H9 (cell line): ENCODE data around the gene TBX1. TPM values are rescaled to one million over a fixed set of nuclear protein-coding genes. Genes with fewer than 3 reads are reported as not detected.

Source experiments
- DNase-seq: peaks from one replicate; pipeline ENCODE4 v3.0.0-alpha.2; 2017
- H2AFZ ChIP-seq: one replicate; pipeline ENCODE4 v1.6.1; 2013; ENCODE audit warnings: mild to moderate bottlenecking, low read length, control low read depth, moderate library complexity
- H2AK5ac ChIP-seq: 2 replicates; pipeline ENCODE4 v1.6.1; 2013; ENCODE audit warnings: low read length, control low read depth, mixed read lengths; ENCODE audit not compliant: insufficient read length
- H2BK120ac ChIP-seq: one replicate; pipeline ENCODE4 v1.6.1; 2013; ENCODE audit warnings: low read depth, mild to moderate bottlenecking, low read length, control low read depth, inconsistent platforms; ENCODE audit not compliant: poor library complexity, severe bottlenecking
- H2BK12ac ChIP-seq: 2 replicates; pipeline ENCODE4 v1.6.1; 2013; ENCODE audit warnings: low read length, control low read depth, mixed read lengths, low read depth; ENCODE audit not compliant: insufficient read length
- H2BK15ac ChIP-seq: 2 replicates; pipeline ENCODE4 v1.6.1; 2013; ENCODE audit warnings: low read depth, low read length, control low read depth
- H2BK20ac ChIP-seq: one replicate; pipeline ENCODE4 v1.6.1; 2013; ENCODE audit warnings: low read depth, mild to moderate bottlenecking, low read length, control low read depth, inconsistent platforms; ENCODE audit not compliant: poor library complexity, severe bottlenecking
- H2BK5ac ChIP-seq: 2 replicates; pipeline ENCODE4 v1.6.1; 2013; ENCODE audit warnings: low read length, control low read depth, mixed read lengths; ENCODE audit not compliant: insufficient read length
- H3K14ac ChIP-seq: 2 replicates; pipeline ENCODE4 v1.6.1; 2013; ENCODE audit warnings: low read length, control low read depth; ENCODE audit not compliant: insufficient read depth
- H3K18ac ChIP-seq: 2 replicates; pipeline ENCODE4 v1.6.1; 2013; ENCODE audit warnings: low read depth, mild to moderate bottlenecking, mixed read lengths, low read length, control low read depth; ENCODE audit not compliant: insufficient read length
- H3K23ac ChIP-seq: 2 replicates; pipeline ENCODE4 v1.6.1; 2013; ENCODE audit warnings: low read length, control low read depth, mixed read lengths, low read depth; ENCODE audit not compliant: insufficient read length
- H3K23me2 ChIP-seq: 2 replicates; pipeline ENCODE4 v1.6.1; 2013; ENCODE audit warnings: low read depth, mild to moderate bottlenecking, mixed read lengths, low read length, control low read depth; ENCODE audit not compliant: insufficient read length, poor library complexity, severe bottlenecking
- H3K27ac ChIP-seq: 2 replicates; pipeline ENCODE4 v1.5.1; 2013; ENCODE audit warnings: low read length, control low read depth, mixed read lengths, low read depth; ENCODE audit not compliant: insufficient read length
- H3K27me3 ChIP-seq: 2 replicates; pipeline ENCODE4 v1.6.1; 2013; ENCODE audit warnings: low read length, control low read depth, inconsistent platforms; ENCODE audit not compliant: insufficient read depth
- H3K4ac ChIP-seq: 2 replicates; pipeline ENCODE4 v1.6.1; 2013; ENCODE audit warnings: low read depth, mild to moderate bottlenecking, control low read depth, inconsistent platforms, low read length, moderate library complexity
- H3K4me1 ChIP-seq: 2 replicates; pipeline ENCODE4 v1.6.1; 2013; ENCODE audit warnings: low read length, control low read depth, inconsistent platforms; ENCODE audit not compliant: insufficient read depth
- H3K4me2 ChIP-seq: 2 replicates; pipeline ENCODE4 v1.6.1; 2013; ENCODE audit warnings: low read length, control low read depth, mixed read lengths; ENCODE audit not compliant: insufficient read length, insufficient read depth
- H3K56ac ChIP-seq: 2 replicates; pipeline ENCODE4 v1.6.1; 2013; ENCODE audit warnings: low read depth, mild to moderate bottlenecking, mixed read lengths, low read length, control low read depth; ENCODE audit not compliant: insufficient read length
- H3K79me1 ChIP-seq: 2 replicates; pipeline ENCODE4 v1.6.1; 2013; ENCODE audit warnings: low read depth, mild to moderate bottlenecking, moderate library complexity, low read length, control low read depth, inconsistent platforms; ENCODE audit not compliant: insufficient read depth, poor library complexity, severe bottlenecking
- H3K79me2 ChIP-seq: 2 replicates; pipeline ENCODE4 v1.6.1; 2013; ENCODE audit warnings: low read length, control low read depth, inconsistent platforms; ENCODE audit not compliant: insufficient read depth
- H3K9ac ChIP-seq: 2 replicates; pipeline ENCODE4 v1.6.1; 2013; ENCODE audit warnings: low read length, control low read depth, mixed read lengths; ENCODE audit not compliant: insufficient read length; ENCODE audit errors: extremely low read depth
- H3K9me3 ChIP-seq: one replicate; pipeline ENCODE4 v1.6.1; 2013; ENCODE audit warnings: low read depth, low read length, inconsistent platforms; ENCODE audit not compliant: control insufficient read depth
- H3T11ph ChIP-seq: one replicate; pipeline ENCODE4 v1.6.1; 2013; ENCODE audit warnings: mild to moderate bottlenecking, low read length, control low read depth, inconsistent platforms
- H4K20me1 ChIP-seq: one replicate; pipeline ENCODE4 v1.6.1; 2013; ENCODE audit not compliant: control insufficient read depth, insufficient read length, insufficient read depth
- H4K5ac ChIP-seq: 2 replicates; pipeline ENCODE4 v1.6.1; 2013; ENCODE audit warnings: low read depth, mild to moderate bottlenecking, mixed read lengths, low read length, control low read depth; ENCODE audit not compliant: insufficient read length
- H4K8ac ChIP-seq: replicated peaks from 2 replicates; pipeline ENCODE4 v1.6.1; 2013; ENCODE audit warnings: low read length, control low read depth, mixed read lengths, low read depth; ENCODE audit not compliant: insufficient read length
- H4K91ac ChIP-seq: 2 replicates; pipeline ENCODE4 v1.6.1; 2013; ENCODE audit warnings: low read depth, mild to moderate bottlenecking, moderate library complexity, mixed read lengths, low read length, control low read depth; ENCODE audit not compliant: insufficient read length
- H3K27ac Mint-ChIP-seq, 3 experiments: 2 replicates in 2 of 3; 3 replicates in 1 of 3; pipeline ENCODE4 v1.8.0; 2020 to 2021; ENCODE audit warnings: mixed read lengths in 3 of 3, mild to moderate bottlenecking in 1 of 3, moderate library complexity in 1 of 3
- H3K27me3 Mint-ChIP-seq: 2 replicates; pipeline ENCODE4 v1.8.0; 2021; ENCODE audit warnings: low read depth, mild to moderate bottlenecking, moderate library complexity, mixed read lengths
- H3K36me3 Mint-ChIP-seq, 3 experiments: 2 replicates in 2 of 3; 3 replicates in 1 of 3; pipeline ENCODE4 v1.8.0; 2020 to 2021; ENCODE audit warnings: low read depth in 3 of 3, mixed read lengths in 3 of 3; ENCODE audit not compliant: insufficient read depth in 1 of 3
- H3K4me1 Mint-ChIP-seq, 2 experiments: 2 replicates each; pipeline ENCODE4 v1.8.0; 2020; ENCODE audit warnings: mixed read lengths in 2 of 2
- H3K4me3 Mint-ChIP-seq, 2 experiments: 2 replicates in 1 of 2; 3 replicates in 1 of 2; pipeline ENCODE4 v1.8.0; 2020 to 2021; ENCODE audit warnings: mild to moderate bottlenecking in 2 of 2, mixed read lengths in 2 of 2, moderate library complexity in 1 of 2
- H3K9me3 Mint-ChIP-seq, 2 experiments: 2 replicates in 1 of 2; 3 replicates in 1 of 2; pipeline ENCODE4 v1.8.0; 2020; ENCODE audit warnings: mild to moderate bottlenecking in 2 of 2, mixed read lengths in 2 of 2, moderate library complexity in 1 of 2
- CTCF ChIP-seq: fragments of 200-600 bp; sonication (generic); conservative IDR thresholded peaks from 3 replicates; pipeline ENCODE4 v1.8.0; 2021; ENCODE audit warnings: antibody characterized with exemption, mild to moderate bottlenecking
- WGBS: extraction: QIAGEN DNeasy Blood & Tissue Kit; methylation state at CpG from one replicate; pipeline ENCODE4 v1.1.7; 2013; ENCODE audit warnings: missing lambda C conversion rate, low lambda C conversion rate, mixed read lengths; ENCODE audit not compliant: insufficient read length; ENCODE audit errors: extremely low coverage; 5-methylcytosine and 5-hydroxymethylcytosine counted together
- total RNA-seq: library from RNA; stranded (reverse); gene quantifications from 2 replicates; pipeline ENCODE4 v1.2.1, GENCODE V29; 2021

TBX1 gene
- total RNA-seq, 1 experiment from 2014 or later: 2.2 TPM

DNA sequence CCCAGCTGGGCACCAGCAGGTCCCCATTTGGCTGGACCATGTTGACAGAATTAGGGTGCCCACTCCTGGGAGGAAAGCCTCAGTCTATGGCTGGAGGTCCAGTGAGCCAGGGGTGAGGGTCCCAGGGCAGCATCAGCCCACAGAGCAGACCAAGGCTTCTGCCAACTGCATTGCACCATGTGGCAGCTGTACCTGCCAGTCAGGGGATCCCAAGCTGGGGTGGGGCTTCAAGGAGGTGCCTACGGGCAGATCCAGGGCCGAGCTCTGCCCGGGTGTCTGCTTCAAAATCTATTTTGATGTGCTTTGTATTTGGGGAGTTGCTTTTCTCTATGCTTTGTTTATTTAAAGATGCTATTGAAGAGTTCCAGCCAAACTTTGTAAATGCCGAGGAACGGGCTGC is 26.8 kb upstream of the TBX1 start:
- no peak overlapping the region; a peak in 1 of 5 replicates for H3K4me3 Mint-ChIP-seq
- Histone ChIP-seq H3K79me1 (no peaks in the 10 kb centered on the region), H3K14ac (no peak overlapping the region)

More for the DNA sequence above, 26.8 kb upstream of the TBX1 start:
- Histone ChIP-seq H3K56ac (no peak overlapping the region), H3K27me3 (no peaks in the 10 kb centered on the region; the same call in 1 of the 2 replicates), H3K23me2 (peaks cover 2% of the 10 kb centered on the region), H3K27ac (no peak overlapping the region), H2AFZ (no peak overlapping the region), H4K91ac (no peak overlapping the region), H3K9ac (no peak overlapping the region), H3K4ac (no peak overlapping the region), H3K18ac (no peak overlapping the region), H3K4me1 (no peaks in the 10 kb centered on the region), H2BK120ac (no peak overlapping the region), H2AK5ac (no peak overlapping the region), H2BK5ac (no peak overlapping the region), H4K5ac (no peak overlapping the region), H3K4me2 (no peak overlapping the region), H3K79me2 (no peaks in the 10 kb centered on the region), H2BK12ac (no peak overlapping the region), H2BK15ac (no peak overlapping the region), H4K20me1 (no peaks in the 10 kb centered on the region), H3K9me3 (no peaks in the 10 kb centered on the region), H4K8ac (no peak overlapping the region), H2BK20ac (no peak overlapping the region), H3T11ph (no peak overlapping the region), H3K23ac (no peak overlapping the region)
- WGBS: no CpG with 5 or more reads among the region's 5 CpGs
- no peak for TF ChIP-seq CTCF
- no peak overlapping the region for H3K27ac Mint-ChIP-seq
- no peak for DNase-seq
- peaks cover 6 to 9% of the 10 kb centered on the region in 2 experiments for H3K4me1 Mint-ChIP-seq
- no peaks in the 10 kb centered on the region for H3K36me3 Mint-ChIP-seq
- no peaks in the 10 kb centered on the region; a peak in 1 of 5 replicates for H3K9me3 Mint-ChIP-seq
- peaks cover 30% of the 10 kb centered on the region for H3K27me3 Mint-ChIP-seq
